Ovary (tissue), 3 donors: ENCODE results near the gene ZMYND10.

ENCODE experiments used
- CTCF ChIP-seq, 3 donors: fragments of 450-650 bp in 2 of 3; fragments of 200-600 bp in 1 of 3; IDR thresholded peaks; one replicate each; pipeline versions ENCODE4 v1.5.1 to v1.8.0; 2016 to 2022; ENCODE audit warnings: antibody characterized with exemption in 3 of 3, mild to moderate bottlenecking in 1 of 3
- POLR2A ChIP-seq: fragments of 450-650 bp; IDR thresholded peaks from one replicate; pipeline ENCODE4 v1.6.1; 2017; ENCODE audit warnings: antibody characterized with exemption, mild to moderate bottlenecking, moderate library complexity
- donor health status: DM: no; HTN: no; CAD: no.

- no peak for TF ChIP-seq POLR2A
- no peak for TF ChIP-seq CTCF (IDR thresholded peaks at IDR 0.05)
These were observed 8.9 kb downstream of the ZMYND10 start for GRCh38 chr3:50336452-50337174.
